Activated T-cell treated with anti-CD3 and anti-CD28 coated beads for 48 hours (primary cell): ENCODE data around the gene ITGA6.

Experiments used
- DNase-seq: peaks from one replicate; pipeline ENCODE4 v3.0.0-alpha.2; 2020; ENCODE audit warnings: low read depth

Gene ITGA6

GRCh38 chr2:172442072-172442895 is 14.9 kb downstream of the ITGA6 start:
- DNase-seq: peak; percentile 56

- DNase-seq: no peak
Measured at GRCh38 chr2:172445851-172446250, 18.5 kb downstream of the ITGA6 start.

GRCh38 chr2:172446474-172447063 is 19.2 kb downstream of the ITGA6 start:
- DNase-seq: no peak

- DNase-seq: no peak
Measured at GRCh38 chr2:172447811-172448493, 20.6 kb downstream of the ITGA6 start.

- DNase-seq: no peak
Measured at GRCh38 chr2:172448544-172449267, 21.3 kb downstream of the ITGA6 start.

GRCh38 chr2:172449911-172450550 is 22.6 kb downstream of the ITGA6 start:
- no peak for DNase-seq

GRCh38 chr2:172451923-172452322 is 24.5 kb downstream of the ITGA6 start:
- no peak for DNase-seq

- no peak for DNase-seq
Measured at GRCh38 chr2:172452845-172453244, 25.5 kb downstream of the ITGA6 start.

- DNase-seq: no peak
Measured at GRCh38 chr2:172454404-172455120, 27.2 kb downstream of the ITGA6 start.

- no peak for DNase-seq
Measured at GRCh38 chr2:172455121-172455515, 27.7 kb downstream of the ITGA6 start.

GRCh38 chr2:172456002-172456401 is 28.6 kb downstream of the ITGA6 start:
- DNase-seq: no peak

- DNase-seq: no peak
Measured at GRCh38 chr2:172457536-172457935, 30.1 kb downstream of the ITGA6 start.

GRCh38 chr2:172458561-172459124 is 31.3 kb downstream of the ITGA6 start:
- no peak for DNase-seq

- no peak for DNase-seq
Measured at GRCh38 chr2:172460780-172461201, 33.4 kb downstream of the ITGA6 start.

- DNase-seq: peak; percentile 73
Measured at GRCh38 chr2:172461591-172462372, 34.4 kb downstream of the ITGA6 start.

GRCh38 chr2:172462373-172462848 is 35.0 kb downstream of the ITGA6 start:
- DNase-seq: no peak

GRCh38 chr2:172462849-172463381 is 35.5 kb downstream of the ITGA6 start:
- no peak for DNase-seq

GRCh38 chr2:172464400-172465129 is 37.2 kb downstream of the ITGA6 start:
- no peak for DNase-seq
